ENCODE results near the gene HAUS1. TPM values are rescaled to one million over a fixed set of nuclear protein-coding genes. Genes with fewer than 3 reads are reported as not detected.
"Not testable (repeated sequence)": the region's sequence is repeated elsewhere in the genome, so short reads cannot be mapped to it uniquely, and the experiment has no call there.

HAUS1 gene
- total RNA-seq, 1 donor from 2014 or later, result 18.4 TPM

DNA sequence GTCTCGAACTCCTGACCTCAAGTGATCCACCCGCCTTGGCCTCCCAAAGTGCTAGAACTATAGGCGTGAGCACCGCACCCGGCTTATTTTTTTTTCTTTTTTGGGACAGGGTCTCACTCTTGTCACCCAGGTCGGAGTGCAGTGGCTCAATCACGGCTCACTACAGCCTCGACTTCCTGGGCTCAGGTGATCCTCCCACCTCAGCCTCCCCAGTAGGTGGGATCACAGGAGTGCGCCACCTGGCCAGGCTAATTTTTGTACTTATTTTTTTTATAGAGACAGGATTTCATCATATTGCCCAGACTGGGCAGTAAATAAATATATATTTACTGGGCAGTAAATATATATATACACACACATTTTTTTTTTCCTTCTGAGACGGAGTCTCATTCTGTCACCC, 8.7 kb upstream of the HAUS1 start:
- no peak for ATAC-seq

DNA sequence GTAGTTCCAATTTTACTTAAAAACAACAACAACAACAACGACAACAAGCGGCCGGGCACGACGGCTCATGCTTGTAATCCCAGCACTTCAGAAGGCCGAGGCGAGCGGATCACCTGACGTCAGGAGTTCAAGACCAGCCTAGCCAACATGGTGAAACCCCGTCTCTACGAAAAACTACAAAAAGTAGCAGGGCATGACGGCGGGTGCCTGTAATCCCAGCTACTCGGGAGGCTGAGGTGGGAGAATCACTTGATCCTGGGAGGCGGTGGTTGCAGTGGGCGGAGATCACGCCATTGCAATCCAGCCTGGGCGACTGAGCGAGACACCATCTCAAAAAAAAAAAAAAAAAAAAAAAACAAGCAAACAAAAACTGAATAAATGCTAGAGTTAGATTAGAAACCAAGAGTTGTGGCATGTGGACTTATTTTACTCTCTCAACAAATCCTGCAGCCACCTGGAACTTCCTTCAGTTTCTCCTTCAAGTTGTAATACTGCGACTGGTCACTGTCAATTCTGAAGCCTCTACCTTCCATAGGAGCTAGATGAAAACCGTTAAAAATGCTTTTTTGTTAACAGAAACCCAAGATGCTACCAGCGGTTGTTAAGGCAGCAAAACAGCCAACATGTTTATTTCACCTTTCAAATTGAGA, 7.4 kb upstream of the HAUS1 start:
- no peak for ATAC-seq

DNA sequence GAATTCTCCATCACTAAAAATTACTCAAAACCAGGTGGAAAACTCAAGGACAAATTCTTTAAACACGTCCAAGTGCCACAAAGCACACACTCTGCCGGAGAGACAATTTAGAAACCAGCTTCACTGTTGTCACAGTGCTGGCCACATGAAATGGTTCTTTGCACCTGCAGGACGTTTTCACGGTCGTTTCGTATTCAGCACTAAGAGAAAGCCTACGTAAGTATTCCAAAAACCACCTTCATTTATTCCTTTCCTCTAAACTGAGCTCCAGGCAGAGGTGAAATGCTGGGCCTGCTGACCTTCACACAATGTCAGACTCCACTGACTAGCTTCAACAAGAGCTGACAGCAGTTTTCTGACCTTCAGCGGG, 6.8 kb upstream of the HAUS1 start:
- ATAC-seq, result peak; percentile 6

GRCh38 chr18:46097801-46098615, 6.2 kb upstream of the HAUS1 start, which contains the start of gene ATP5F1A:
Gene ATP5F1A, minus strand, starts transcription at chr18:46098296. Its CDS starts 65 bp downstream, at chr18:46098231.
- ATAC-seq, result peak; percentile 89

DNA sequence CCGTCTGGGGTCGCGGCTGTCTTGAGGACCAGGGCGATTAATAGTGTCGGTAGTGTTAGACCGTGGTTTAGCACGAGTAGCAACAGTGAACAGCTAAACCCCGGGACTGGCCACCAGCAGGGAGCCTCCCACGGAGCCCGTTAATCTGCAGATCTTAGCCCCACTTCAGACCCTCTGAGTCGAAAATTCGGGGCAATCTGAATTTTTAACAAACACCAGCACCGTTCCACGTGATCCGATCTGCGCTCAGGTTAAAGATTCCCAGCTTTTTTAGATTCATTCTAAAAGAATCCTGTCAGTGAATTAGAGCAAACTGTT, 5.6 kb upstream of the HAUS1 start:
- no peak for ATAC-seq

DNA sequence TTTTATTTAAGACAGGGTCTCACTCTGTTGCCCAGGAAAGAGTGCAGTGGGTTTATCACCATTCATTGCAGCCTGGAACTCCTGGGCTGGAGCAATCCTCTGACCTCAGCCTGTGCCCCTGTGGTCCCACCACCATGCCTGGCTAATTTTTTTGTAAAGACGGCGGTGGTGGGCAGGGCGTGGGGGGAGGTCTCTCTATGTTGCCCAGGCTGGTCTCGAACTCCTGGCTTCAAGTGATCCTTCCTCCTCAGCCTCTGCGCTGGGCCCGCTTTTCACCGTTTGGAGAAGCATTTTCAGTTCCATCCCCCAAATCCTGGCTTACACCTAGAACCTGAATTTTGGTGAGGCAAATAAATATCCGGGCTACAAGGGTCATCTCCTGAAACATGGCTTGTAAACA, 4.7 kb upstream of the HAUS1 start:
- no peak for ATAC-seq

- ATAC-seq, result no peak
These were observed 5.2 kb downstream of the HAUS1 start for GRCh38 chr18:46109386-46109785.

GRCh38 chr18:46110406-46110805, 6.2 kb downstream of the HAUS1 start:
- ATAC-seq, result no peak

DNA sequence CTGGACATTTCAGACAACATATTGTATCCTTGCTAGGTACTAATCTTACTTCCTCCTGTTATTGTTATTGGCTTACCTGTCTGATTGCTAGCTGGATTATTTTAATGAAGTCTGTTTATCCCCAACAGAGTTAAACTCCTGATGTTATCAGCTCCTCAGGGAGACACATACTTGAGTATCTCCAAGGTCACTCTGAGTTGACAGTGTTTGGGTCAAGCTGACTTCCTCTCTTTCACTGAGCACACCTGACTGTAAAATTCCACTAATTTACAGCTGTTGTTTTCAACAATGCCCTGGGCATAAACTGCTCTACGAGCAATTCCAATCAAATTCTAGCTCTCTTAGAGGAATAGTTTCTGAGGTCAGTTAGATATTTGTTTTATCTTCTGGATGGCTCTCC, 9.6 kb downstream of the HAUS1 start:
- no peak for ATAC-seq

DNA sequence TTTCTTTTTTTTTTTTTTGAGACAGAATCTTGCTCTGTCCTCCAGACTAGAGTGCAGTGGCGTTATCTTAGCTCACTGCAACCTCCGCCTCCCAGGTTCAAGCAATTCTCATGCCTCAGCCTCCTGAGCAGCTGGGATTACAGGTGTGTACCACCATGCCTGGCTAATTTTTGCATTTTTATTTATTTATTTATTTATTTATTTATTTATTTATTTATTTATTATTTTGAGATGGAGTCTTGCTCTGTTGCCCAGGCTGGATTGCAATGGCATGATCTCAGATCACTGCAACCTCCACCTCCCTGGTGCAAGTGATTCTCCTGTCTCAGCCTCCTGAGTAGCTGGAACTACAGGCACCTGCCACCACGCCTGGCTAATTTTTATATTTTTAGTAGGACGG, 22.4 kb downstream of the HAUS1 start:
- ATAC-seq, result not testable (repeated sequence)

DNA sequence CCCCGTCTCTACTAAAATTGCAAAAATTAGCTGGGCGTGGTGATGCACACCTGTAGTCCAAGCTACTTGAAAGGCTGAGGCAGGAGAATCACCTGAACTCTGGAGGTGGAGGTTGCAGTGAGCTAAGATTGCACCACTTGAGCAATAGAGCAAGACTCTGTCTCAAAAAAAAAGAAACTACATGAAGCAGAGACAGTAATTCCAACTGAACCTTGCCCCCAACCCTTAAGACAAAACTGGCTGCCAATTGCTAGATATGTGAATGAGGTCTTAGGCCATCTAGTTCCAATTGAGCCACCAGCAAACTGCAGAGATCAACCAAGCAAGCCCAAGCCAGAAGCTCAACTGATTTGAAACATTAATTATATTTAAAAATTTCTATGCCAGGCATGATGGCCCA, 25.9 kb downstream of the HAUS1 start:
- ATAC-seq, result no peak

GRCh38 chr18:46130549-46130948, 26.4 kb downstream of the HAUS1 start:
- ATAC-seq, result not testable (repeated sequence)

GRCh38 chr18:46133534-46133933, 29.3 kb downstream of the HAUS1 start:
- ATAC-seq, result no peak

DNA sequence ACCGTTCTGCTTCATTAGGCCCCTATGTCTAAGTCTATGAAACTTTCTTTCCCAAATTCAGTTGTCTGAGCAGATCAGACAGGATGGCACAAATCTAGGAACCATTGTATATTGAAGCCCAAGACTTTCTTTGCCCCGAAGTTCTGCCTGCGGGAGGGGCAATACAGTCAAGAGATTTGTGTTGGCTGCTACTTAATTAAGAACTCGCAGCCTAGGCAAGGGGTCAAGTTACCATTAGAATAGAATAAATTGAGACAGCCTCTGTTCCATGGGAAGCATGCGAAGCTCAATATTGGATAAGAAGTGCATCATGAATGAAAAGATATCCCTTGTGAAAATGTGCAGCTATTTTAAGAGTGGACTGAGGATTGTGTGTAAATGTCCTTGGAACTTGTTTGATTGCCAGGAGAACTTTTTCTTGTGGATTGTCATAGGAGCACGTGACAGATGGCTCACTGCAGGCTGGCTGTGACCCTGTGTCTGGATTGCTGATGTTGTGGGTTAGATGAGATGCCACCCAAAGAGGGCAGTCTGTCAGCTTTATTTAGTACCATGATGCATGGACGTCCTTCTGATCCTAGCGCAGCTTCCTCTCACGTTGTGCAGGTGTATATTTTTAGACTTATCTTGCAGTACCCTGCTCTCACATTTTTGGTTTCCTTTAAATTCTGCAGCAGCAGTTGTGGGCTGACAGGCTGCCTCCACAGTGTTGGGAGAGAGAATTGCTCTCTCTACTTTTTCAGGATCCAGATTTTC, 30.9 kb downstream of the HAUS1 start:
- no peak for ATAC-seq

GRCh38 chr18:46140173-46140572, 36.0 kb downstream of the HAUS1 start:
- no peak for ATAC-seq

GRCh38 chr18:46141199-46141598, 37.0 kb downstream of the HAUS1 start:
- ATAC-seq, result no peak

DNA sequence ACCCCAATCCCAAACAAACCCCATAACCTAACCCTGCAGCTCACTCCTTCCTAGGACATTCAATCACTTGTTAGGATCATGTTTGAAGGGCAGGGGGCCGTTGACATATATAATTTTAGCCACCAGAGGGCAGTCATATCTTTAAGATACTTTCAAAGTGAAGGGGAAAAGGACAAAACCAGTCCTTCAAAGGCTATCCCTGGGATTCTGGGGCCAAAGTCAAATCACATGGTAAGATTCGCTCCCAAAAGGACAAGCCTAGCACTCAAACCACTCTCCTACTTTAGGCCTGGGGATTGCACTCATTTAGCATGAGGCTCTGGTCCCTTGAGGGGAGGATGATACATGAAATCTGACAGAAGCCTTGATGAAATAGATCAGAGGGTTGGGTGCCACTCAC, 44.6 kb downstream of the HAUS1 start:
- no peak for ATAC-seq

- peak; percentile 39 for ATAC-seq
These were observed 48.2 kb downstream of the HAUS1 start for GRCh38 chr18:46152436-46152807.

DNA sequence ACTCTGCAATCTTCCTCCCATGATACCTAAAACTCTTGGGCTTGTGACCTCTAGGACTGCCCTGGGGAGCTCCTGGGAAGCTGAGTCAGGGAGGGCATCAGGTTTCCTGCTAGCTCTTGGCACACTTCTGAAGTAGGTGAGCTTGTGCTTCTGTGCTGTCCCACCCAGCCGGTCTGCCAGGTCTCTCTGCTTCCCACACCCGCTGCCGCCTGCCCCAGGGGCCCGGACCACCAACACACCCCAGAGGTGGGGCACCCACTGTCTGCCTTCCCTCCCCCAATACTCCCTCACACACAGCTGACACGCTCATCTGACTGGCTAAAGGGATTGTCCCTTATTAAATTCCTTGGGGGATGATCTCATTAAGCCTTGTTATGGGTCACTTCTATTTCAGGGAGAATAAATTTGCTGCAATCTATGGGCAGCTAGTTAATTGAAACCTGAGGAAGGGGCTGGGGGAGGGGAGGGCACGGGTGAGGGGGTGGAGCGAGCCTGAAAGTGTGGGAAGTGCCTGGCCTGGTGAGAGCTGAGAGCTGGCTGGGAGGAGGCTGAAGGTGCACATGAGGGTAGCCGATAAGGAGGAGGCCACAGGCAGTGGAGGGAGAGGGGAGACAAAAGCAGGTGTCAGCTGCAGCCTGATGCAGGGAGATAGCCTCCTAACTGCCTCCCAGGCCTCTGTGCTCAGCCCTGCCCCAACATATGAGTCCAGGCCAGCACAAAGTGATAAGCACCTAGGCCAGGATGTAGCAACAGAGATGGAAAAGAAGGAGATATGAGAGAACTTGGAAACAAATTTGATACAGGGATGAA, 48.8 kb downstream of the HAUS1 start:
- peak; percentile 89 for ATAC-seq

GRCh38 chr18:46155641-46156051, 51.5 kb downstream of the HAUS1 start:
- peak; percentile 73 for ATAC-seq

DNA sequence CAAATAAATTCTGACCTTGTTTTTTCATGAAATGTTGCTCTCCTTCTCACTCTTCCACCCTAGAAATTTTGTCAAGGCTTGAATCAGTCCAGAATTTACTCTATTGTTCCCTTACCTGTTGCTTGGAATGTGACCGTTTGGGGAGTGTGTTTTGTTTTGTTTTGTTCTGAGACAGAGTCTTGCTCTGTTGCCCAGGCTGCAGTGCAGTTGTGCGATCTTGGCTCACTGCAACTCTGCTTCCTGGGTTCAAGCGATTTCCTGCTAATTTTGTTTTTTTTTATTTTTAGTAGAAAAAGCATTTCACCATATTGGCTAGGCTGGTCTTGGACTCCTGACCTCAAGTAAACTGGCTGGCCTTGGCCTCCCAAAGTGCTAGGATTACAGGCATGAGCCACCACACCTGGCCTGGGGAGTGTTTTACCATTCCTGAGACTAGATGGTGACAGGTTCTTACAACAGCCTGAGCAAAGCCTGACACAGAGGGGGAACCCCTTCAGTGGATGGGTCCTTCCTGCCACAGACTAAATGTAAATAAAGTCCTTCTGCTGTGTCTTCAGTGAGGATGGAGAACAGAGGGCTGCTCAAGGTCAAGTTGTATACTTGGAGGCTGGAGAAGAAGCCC, 52.0 kb downstream of the HAUS1 start:
- peak; percentile 53 for ATAC-seq

GRCh38 chr18:46156843-46157242, 52.7 kb downstream of the HAUS1 start:
- ATAC-seq, result no peak
